OCI-LY7 (cell line): Measurements from ENCODE around the gene ZNF883. TPM values are rescaled to one million over a fixed set of nuclear protein-coding genes. Genes with fewer than 3 reads are reported as not detected.

Experiments used
- BruUV-seq: library from RNA; stranded (reverse); fragments of 400-500 nt; replicated peaks from 2 replicates; lab custom pipeline; 2021; lab: Mats Ljungman, UMichigan
- CTCF ChIA-PET: fragments of 300-600 bp; sonication (Branson Sonifier 250); formaldehyde crosslinking; loops from one replicate; lab custom pipeline; 2022; ENCODE audit warnings: antibody characterized with exemption; ENCODE audit not compliant: unreplicated experiment; lab: Charles Lee
- POLR2A ChIA-PET: fragments of 300-600 bp; sonication (Branson Sonifier 250); formaldehyde crosslinking; loops from one replicate; lab custom pipeline; 2022; ENCODE audit warnings: antibody characterized with exemption; lab: Charles Lee
- DNase-seq: peaks from one replicate; pipeline ENCODE4 v3.0.0-alpha.2; 2015; ENCODE audit warnings: low spot score
- H2AFZ ChIP-seq: fragments of 200-600 bp; sonication (generic), shearing (Covaris generic); 2 replicates; pipeline ENCODE4 v1.6.1; 2014; ENCODE audit warnings: mild to moderate bottlenecking, antibody characterized with exemption, low read length, moderate library complexity
- H3K27ac ChIP-seq: fragments of 200-600 bp; sonication (generic); 2 replicates; pipeline ENCODE4 v1.5.1; 2014; ENCODE audit warnings: mixed run types, low read depth, mild to moderate bottlenecking, moderate library complexity, low read length, inconsistent platforms; ENCODE audit not compliant: poor library complexity, severe bottlenecking
- H3K36me3 ChIP-seq: fragments of 200-600 bp; sonication (generic); 2 replicates; pipeline ENCODE4 v1.6.1; 2014; ENCODE audit warnings: mild to moderate bottlenecking, antibody characterized with exemption, low read length, moderate library complexity, mixed read lengths; ENCODE audit not compliant: insufficient read depth
- H3K4me1 ChIP-seq: fragments of 200-600 bp; sonication (generic); 2 replicates; pipeline ENCODE4 v1.5.1; 2014; ENCODE audit warnings: mild to moderate bottlenecking, low read length; ENCODE audit not compliant: insufficient read depth, poor library complexity, severe bottlenecking
- H3K4me2 ChIP-seq: fragments of 200-600 bp; sonication (generic); 2 replicates; pipeline ENCODE4 v1.6.1; 2014; ENCODE audit warnings: mild to moderate bottlenecking, low read length
- H3K4me3 ChIP-seq: fragments of 200-600 bp; sonication (generic); 2 replicates; pipeline ENCODE4 v1.5.1; 2014; ENCODE audit warnings: mild to moderate bottlenecking, low read depth, low read length; ENCODE audit not compliant: poor library complexity, severe bottlenecking
- H3K79me2 ChIP-seq: fragments of 200-600 bp; sonication (generic); 2 replicates; pipeline ENCODE4 v1.6.1; 2016; ENCODE audit warnings: low read depth, mild to moderate bottlenecking, low read length, moderate library complexity, mixed read lengths; ENCODE audit not compliant: insufficient read depth
- H3K9me2 ChIP-seq: fragments of 200-600 bp; sonication (generic); 2 replicates; pipeline ENCODE4 v1.6.1; 2016; ENCODE audit warnings: mild to moderate bottlenecking, low read length, mixed read lengths; ENCODE audit not compliant: insufficient read depth
- H3K9me3 ChIP-seq: fragments of 200-600 bp; sonication (generic); 2 replicates; pipeline ENCODE4 v1.6.1; 2014; ENCODE audit warnings: mild to moderate bottlenecking, mixed run types, low read length, mixed read lengths
- H4K20me1 ChIP-seq: fragments of 200-600 bp; sonication (generic); 2 replicates; pipeline ENCODE4 v1.6.1; 2014; ENCODE audit warnings: mild to moderate bottlenecking, antibody characterized with exemption, low read length, moderate library complexity, mixed read lengths; ENCODE audit not compliant: insufficient read depth
- CTCF ChIP-seq: fragments of 200-600 bp; sonication (generic); conservative IDR thresholded peaks from 2 replicates; pipeline ENCODE4 v1.5.1; 2014; ENCODE audit warnings: mild to moderate bottlenecking, antibody characterized with exemption, low read length, moderate library complexity, mixed read lengths
- EZH2phosphoT487 ChIP-seq: fragments of 200-600 bp; sonication (generic); IDR thresholded peaks from 2 replicates; pipeline ENCODE4 v1.6.1; 2018; ENCODE audit warnings: low read depth, borderline replicate concordance, mild to moderate bottlenecking, mixed run types, antibody characterized with exemption, low read length, moderate library complexity, mixed read lengths
- intact Hi-C: fragments of 100-400 bp; cut with micrococcal nuclease; formaldehyde crosslinking; loops from one replicate; pipeline ENCODE4 v1.10.0; 2022; ENCODE audit not compliant: unreplicated experiment
- total RNA-seq, 2 experiments: library from RNA; depleted of rRNA in 1 of 2; stranded (reverse); fragments of >200 nt in 1 of 2; shearing (Covaris generic) in 1 of 2; gene quantifications; 2 replicates each; pipeline ENCODE4 v1.2.3, GENCODE V29; 2014 to 2022

The ZNF883 gene
- total RNA-seq, 2 experiments from 2014 or later, result not detected

DNA sequence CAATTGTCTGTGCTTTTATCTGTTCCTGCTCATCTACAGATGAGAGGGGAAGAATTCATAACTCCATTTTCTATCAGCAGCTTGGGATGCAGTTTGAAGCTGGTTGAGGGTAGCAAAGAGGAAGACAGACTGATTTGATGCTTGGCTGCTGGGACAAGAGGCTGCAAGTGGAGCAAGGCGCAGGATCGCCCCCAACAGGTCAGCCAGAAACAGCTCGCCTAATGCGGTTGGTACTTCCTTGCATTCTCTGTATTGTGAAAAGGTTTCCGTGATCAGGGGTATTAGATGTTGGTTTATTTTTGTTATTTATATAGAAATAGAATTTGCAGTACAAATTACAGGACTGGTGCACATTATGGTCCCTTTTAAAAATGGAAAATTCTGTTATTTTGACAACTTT lies 40.6 kb downstream of the ZNF883 start:
- POLR2A ChIA-PET, result interaction anchor here (0.7 kb wide), 1 partner anchor 1400 kb away, joined by 3 read pairs; no protein-coding TSS in a partner anchor
- H3K4me3 ChIP-seq, result no peak overlapping the region
- H3K9me2 ChIP-seq, result no peaks in the 10 kb centered on the region
- H3K27ac ChIP-seq, result no peak overlapping the region
- CTCF ChIA-PET, result no interaction called here
- H3K4me2 ChIP-seq, result no peak overlapping the region
- H2AFZ ChIP-seq, result no peak overlapping the region
- no peaks in the 10 kb centered on the region for H4K20me1 ChIP-seq
- no peaks in the 10 kb centered on the region for H3K79me2 ChIP-seq
- intact Hi-C loops, result loop anchor here (5.0 kb wide), 1 partner anchor 49 kb away; no protein-coding TSS in a partner anchor
- no TSS peak for BruUV-seq
- H3K4me1 ChIP-seq, result no peaks in the 10 kb centered on the region
- peak; percentile 39 for DNase-seq
- TF ChIP-seq EZH2phosphoT487 (no peak), CTCF (peak; percentile 75)
- H3K9me3 ChIP-seq, result no peaks in the 10 kb centered on the region
- H3K36me3 ChIP-seq, result no peaks in the 10 kb centered on the region

DNA sequence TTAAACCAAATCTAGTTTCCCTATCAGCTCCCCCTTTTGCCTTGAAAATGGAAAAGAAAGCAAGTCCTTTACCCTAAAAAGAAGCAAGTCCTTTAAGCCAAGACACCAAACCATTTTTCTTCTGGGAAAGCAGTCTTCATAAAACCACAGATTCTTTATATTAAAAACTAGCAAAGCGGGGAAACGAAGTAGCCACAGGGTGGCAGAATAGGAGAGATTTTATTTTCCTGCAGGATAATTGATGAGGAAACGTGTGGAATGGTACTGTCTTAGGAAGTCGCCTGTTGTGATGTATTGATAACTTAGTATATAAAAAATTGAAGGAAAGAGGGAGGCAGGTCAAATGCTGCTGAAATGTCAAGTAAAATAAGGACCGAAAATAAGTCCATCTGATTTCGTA lies 41.1 kb downstream of the ZNF883 start:
- H4K20me1 ChIP-seq, result no peaks in the 10 kb centered on the region
- H2AFZ ChIP-seq, result no peak overlapping the region
- no peak for TF ChIP-seq EZH2phosphoT487
- TF ChIP-seq CTCF, result no peak
- no peak overlapping the region for H3K4me3 ChIP-seq
- no peaks in the 10 kb centered on the region for H3K9me3 ChIP-seq
- ChIA-PET CTCF (no interaction called here), POLR2A (interaction anchor here (0.7 kb wide), 1 partner anchor 1399 kb away, joined by 3 read pairs; no protein-coding TSS in a partner anchor)
- BruUV-seq, result no TSS peak
- no peak for DNase-seq
- intact Hi-C loops, result loop anchor here (5.0 kb wide), 1 partner anchor 49 kb away; no protein-coding TSS in a partner anchor
- H3K4me2 ChIP-seq, result no peak overlapping the region
- no peaks in the 10 kb centered on the region for H3K4me1 ChIP-seq
- H3K27ac ChIP-seq, result no peak overlapping the region
- no peaks in the 10 kb centered on the region for H3K9me2 ChIP-seq
- H3K36me3 ChIP-seq, result no peaks in the 10 kb centered on the region
- no peaks in the 10 kb centered on the region for H3K79me2 ChIP-seq

GRCh38 chr9:112969730-112970129 lies 42.3 kb downstream of the ZNF883 start:
- CTCF ChIA-PET, result no interaction called here

More at GRCh38 chr9:112969730-112970129, 42.3 kb downstream of the ZNF883 start:
- no peak overlapping the region for H3K4me3 ChIP-seq
- H3K9me3 ChIP-seq, result no peaks in the 10 kb centered on the region
- no peak overlapping the region for H3K27ac ChIP-seq
- TF ChIP-seq EZH2phosphoT487 (no peak), CTCF (no peak)
- H3K4me2 ChIP-seq, result no peak overlapping the region
- intact Hi-C loops, result loop anchor here (5.0 kb wide), 1 partner anchor 47 kb away; no protein-coding TSS in a partner anchor
- no peak for DNase-seq
- no peaks in the 10 kb centered on the region for H3K4me1 ChIP-seq
- no peaks in the 10 kb centered on the region for H4K20me1 ChIP-seq
- H2AFZ ChIP-seq, result no peak overlapping the region
- no peaks in the 10 kb centered on the region for H3K36me3 ChIP-seq
- H3K79me2 ChIP-seq, result no peaks in the 10 kb centered on the region
- BruUV-seq, result no TSS peak
- POLR2A ChIA-PET, result interaction anchor here (0.6 kb wide), 1 partner anchor 151 kb away, joined by 3 read pairs; no protein-coding TSS in a partner anchor
- no peaks in the 10 kb centered on the region for H3K9me2 ChIP-seq
